ENCODE measurements around the gene DOCK2. TPM values are rescaled to one million over a fixed set of nuclear protein-coding genes. Genes with fewer than 3 reads are reported as not detected.
"Not testable (repeated sequence)": the region's sequence is repeated elsewhere in the genome, so short reads cannot be mapped to it uniquely, and the experiment has no call there.

DOCK2 gene
- 0.13 and 0.39 TPM in 2 replicates for total RNA-seq

- no peak for DNase-seq (ENCODE audit: low read depth in 2 of 2)
These were observed at the start of gene DOCK2 for GRCh38 chr5:169637085-169637548. DOCK2 (plus strand) TSS chr5:169637275; CDS start chr5:169637327, 52 bp downstream.

GRCh38 chr5:169590602-169591001 lies 46.5 kb upstream of the DOCK2 start:
- DNase-seq (ENCODE audit: low read depth in 2 of 2) = no peak

- no peak for DNase-seq (ENCODE audit: low read depth in 2 of 2)
These were observed 45.4 kb upstream of the DOCK2 start for GRCh38 chr5:169591636-169592035.

GRCh38 chr5:169592937-169593650 lies 44.0 kb upstream of the DOCK2 start:
- no peak for DNase-seq (ENCODE audit: low read depth in 2 of 2)

GRCh38 chr5:169595172-169595820 lies 41.8 kb upstream of the DOCK2 start:
- no peak for DNase-seq (ENCODE audit: low read depth in 2 of 2)

GRCh38 chr5:169599451-169599850 lies 37.6 kb upstream of the DOCK2 start:
- peak in 1 of 2 donors; percentile 3 for DNase-seq (ENCODE audit: low read depth in 2 of 2)

GRCh38 chr5:169602535-169602934 lies 34.5 kb upstream of the DOCK2 start:
- DNase-seq (ENCODE audit: low read depth in 2 of 2) = no peak

GRCh38 chr5:169606279-169606678 lies 30.8 kb upstream of the DOCK2 start:
- no peak for DNase-seq (ENCODE audit: low read depth in 2 of 2)

- DNase-seq (ENCODE audit: low read depth in 2 of 2) = no peak
These were observed 29.2 kb upstream of the DOCK2 start for GRCh38 chr5:169607882-169608281.

- DNase-seq (ENCODE audit: low read depth in 2 of 2) = no peak
These were observed 27.4 kb upstream of the DOCK2 start for GRCh38 chr5:169609716-169610115.

- no peak for DNase-seq (ENCODE audit: low read depth in 2 of 2)
These were observed 26.5 kb upstream of the DOCK2 start for GRCh38 chr5:169610606-169611005.

- DNase-seq (ENCODE audit: low read depth in 2 of 2) = no peak
These were observed 21.5 kb upstream of the DOCK2 start for GRCh38 chr5:169615561-169615960.

- DNase-seq (ENCODE audit: low read depth in 2 of 2) = not testable (repeated sequence)
These were observed 12.8 kb upstream of the DOCK2 start for GRCh38 chr5:169624307-169624706.

GRCh38 chr5:169626779-169627178 lies 10.3 kb upstream of the DOCK2 start:
- DNase-seq (ENCODE audit: low read depth in 2 of 2) = peak; percentile 6 to 74

GRCh38 chr5:169627551-169627950 lies 9.5 kb upstream of the DOCK2 start:
- no peak for DNase-seq (ENCODE audit: low read depth in 2 of 2)

- no peak for DNase-seq (ENCODE audit: low read depth in 2 of 2)
These were observed 8.2 kb upstream of the DOCK2 start for GRCh38 chr5:169628892-169629291.

GRCh38 chr5:169629847-169630548 lies 7.1 kb upstream of the DOCK2 start:
- peak in 1 of 2 donors; percentile 25 for DNase-seq (ENCODE audit: low read depth in 2 of 2)

GRCh38 chr5:169631360-169631759 lies 5.7 kb upstream of the DOCK2 start:
- no peak for DNase-seq (ENCODE audit: low read depth in 2 of 2)

- no peak for DNase-seq (ENCODE audit: low read depth in 2 of 2)
These were observed 4.1 kb upstream of the DOCK2 start for GRCh38 chr5:169632946-169633345.

- no peak for DNase-seq (ENCODE audit: low read depth in 2 of 2)
These were observed 2.5 kb upstream of the DOCK2 start for GRCh38 chr5:169634606-169635005.

GRCh38 chr5:169635936-169636335 lies 1.1 kb upstream of the DOCK2 start:
- no peak for DNase-seq (ENCODE audit: low read depth in 2 of 2)

GRCh38 chr5:169636477-169637084 lies 494 bp upstream of the DOCK2 start:
- DNase-seq (ENCODE audit: low read depth in 2 of 2) = no peak
